ENCODE results near the gene TBCD.

The TBCD gene

GRCh38 chr17:82926081-82926480, 174.2 kb downstream of the TBCD start:
- no peak for DNase-seq (ENCODE audit: low read depth)

GRCh38 chr17:82926716-82927115, 174.9 kb downstream of the TBCD start:
- DNase-seq (ENCODE audit: low read depth): no peak

GRCh38 chr17:82927311-82927660, 175.4 kb downstream of the TBCD start:
- DNase-seq (ENCODE audit: low read depth): no peak

- DNase-seq (ENCODE audit: low read depth): no peak
Measured at GRCh38 chr17:82927661-82928601, 176.1 kb downstream of the TBCD start.

- DNase-seq (ENCODE audit: low read depth): no peak
Measured at GRCh38 chr17:82929011-82929622, 177.3 kb downstream of the TBCD start.

GRCh38 chr17:82929676-82930042, 177.8 kb downstream of the TBCD start:
- no peak for DNase-seq (ENCODE audit: low read depth)

GRCh38 chr17:82930043-82930923, 178.4 kb downstream of the TBCD start:
- no peak for DNase-seq (ENCODE audit: low read depth)

- no peak for DNase-seq (ENCODE audit: low read depth)
Measured at GRCh38 chr17:82930924-82931698, 179.2 kb downstream of the TBCD start.

GRCh38 chr17:82931699-82932517, 180.0 kb downstream of the TBCD start:
- peak; percentile 50 for DNase-seq (ENCODE audit: low read depth)

GRCh38 chr17:82932518-82933310, 180.8 kb downstream of the TBCD start:
- DNase-seq (ENCODE audit: low read depth): no peak

- no peak for DNase-seq (ENCODE audit: low read depth)
Measured at GRCh38 chr17:82933911-82934310, 182.0 kb downstream of the TBCD start.

GRCh38 chr17:82935966-82936767, 184.3 kb downstream of the TBCD start:
- DNase-seq (ENCODE audit: low read depth): no peak

GRCh38 chr17:82936768-82937171, 184.9 kb downstream of the TBCD start:
- no peak for DNase-seq (ENCODE audit: low read depth)

- DNase-seq (ENCODE audit: low read depth): no peak
Measured at GRCh38 chr17:82937411-82938371, 185.8 kb downstream of the TBCD start.

- no peak for DNase-seq (ENCODE audit: low read depth)
Measured at GRCh38 chr17:82938486-82938872, 186.6 kb downstream of the TBCD start.

GRCh38 chr17:82938873-82939620, 187.2 kb downstream of the TBCD start:
- DNase-seq (ENCODE audit: low read depth): no peak

- no peak for DNase-seq (ENCODE audit: low read depth)
Measured at GRCh38 chr17:82939621-82940135, 187.8 kb downstream of the TBCD start.

Data from GM04503 (cell line).